ENCODE measurements around the gene MTHFSD. TPM values are rescaled to one million over a fixed set of nuclear protein-coding genes. Genes with fewer than 3 reads are reported as not detected.

MTHFSD gene
- total RNA-seq, 1 donor: 14.7 TPM

DNA sequence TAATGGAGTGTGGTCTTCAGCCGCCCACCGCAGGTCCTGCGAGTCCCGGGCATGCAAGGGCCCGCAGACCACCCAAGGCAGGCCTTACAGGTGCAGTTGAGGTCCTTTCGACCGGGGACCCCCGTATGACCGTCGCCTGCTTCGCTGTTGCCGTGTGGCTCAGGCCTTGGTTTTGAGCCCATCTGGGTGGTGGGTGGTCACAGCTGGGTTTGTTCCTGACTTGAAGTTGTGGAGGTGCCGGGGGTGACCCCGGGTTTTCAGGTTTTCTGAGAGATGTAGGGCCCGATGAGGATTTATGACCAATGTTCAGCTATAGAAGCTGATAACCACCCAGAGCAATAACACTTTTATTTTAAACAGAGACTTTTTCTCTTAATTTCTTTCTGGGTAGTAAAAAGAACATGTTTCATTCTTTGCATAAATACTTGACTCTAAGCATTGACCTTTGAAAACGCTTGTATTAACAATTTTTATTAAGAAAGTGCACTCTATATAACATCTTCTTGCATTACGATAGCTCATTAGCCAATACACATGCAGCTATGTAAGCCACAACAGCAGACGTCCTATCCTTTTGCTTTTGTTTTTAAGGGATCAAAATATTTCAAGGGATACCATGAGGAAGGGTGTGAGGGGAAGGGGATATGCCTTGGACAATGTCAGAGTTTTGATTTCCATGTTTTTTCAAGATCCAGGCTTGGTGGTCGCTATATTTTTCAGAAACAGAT lies 25.2 kb upstream of the MTHFSD start:
- peak overlapping the region; percentile 36 for H3K4me3 ChIP-seq (ENCODE audit: low read depth, low read length)
- no peak for DNase-seq (ENCODE audit: low read depth)
- TF ChIP-seq, protein P1, sequence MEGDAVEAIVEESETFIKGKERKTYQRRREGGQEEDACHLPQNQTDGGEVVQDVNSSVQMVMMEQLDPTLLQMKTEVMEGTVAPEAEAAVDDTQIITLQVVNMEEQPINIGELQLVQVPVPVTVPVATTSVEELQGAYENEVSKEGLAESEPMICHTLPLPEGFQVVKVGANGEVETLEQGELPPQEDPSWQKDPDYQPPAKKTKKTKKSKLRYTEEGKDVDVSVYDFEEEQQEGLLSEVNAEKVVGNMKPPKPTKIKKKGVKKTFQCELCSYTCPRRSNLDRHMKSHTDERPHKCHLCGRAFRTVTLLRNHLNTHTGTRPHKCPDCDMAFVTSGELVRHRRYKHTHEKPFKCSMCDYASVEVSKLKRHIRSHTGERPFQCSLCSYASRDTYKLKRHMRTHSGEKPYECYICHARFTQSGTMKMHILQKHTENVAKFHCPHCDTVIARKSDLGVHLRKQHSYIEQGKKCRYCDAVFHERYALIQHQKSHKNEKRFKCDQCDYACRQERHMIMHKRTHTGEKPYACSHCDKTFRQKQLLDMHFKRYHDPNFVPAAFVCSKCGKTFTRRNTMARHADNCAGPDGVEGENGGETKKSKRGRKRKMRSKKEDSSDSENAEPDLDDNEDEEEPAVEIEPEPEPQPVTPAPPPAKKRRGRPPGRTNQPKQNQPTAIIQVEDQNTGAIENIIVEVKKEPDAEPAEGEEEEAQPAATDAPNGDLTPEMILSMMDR (IDR thresholded peaks at IDR 0.05; ENCODE audit: insufficient read depth, low read depth, low read length): no peak

DNA sequence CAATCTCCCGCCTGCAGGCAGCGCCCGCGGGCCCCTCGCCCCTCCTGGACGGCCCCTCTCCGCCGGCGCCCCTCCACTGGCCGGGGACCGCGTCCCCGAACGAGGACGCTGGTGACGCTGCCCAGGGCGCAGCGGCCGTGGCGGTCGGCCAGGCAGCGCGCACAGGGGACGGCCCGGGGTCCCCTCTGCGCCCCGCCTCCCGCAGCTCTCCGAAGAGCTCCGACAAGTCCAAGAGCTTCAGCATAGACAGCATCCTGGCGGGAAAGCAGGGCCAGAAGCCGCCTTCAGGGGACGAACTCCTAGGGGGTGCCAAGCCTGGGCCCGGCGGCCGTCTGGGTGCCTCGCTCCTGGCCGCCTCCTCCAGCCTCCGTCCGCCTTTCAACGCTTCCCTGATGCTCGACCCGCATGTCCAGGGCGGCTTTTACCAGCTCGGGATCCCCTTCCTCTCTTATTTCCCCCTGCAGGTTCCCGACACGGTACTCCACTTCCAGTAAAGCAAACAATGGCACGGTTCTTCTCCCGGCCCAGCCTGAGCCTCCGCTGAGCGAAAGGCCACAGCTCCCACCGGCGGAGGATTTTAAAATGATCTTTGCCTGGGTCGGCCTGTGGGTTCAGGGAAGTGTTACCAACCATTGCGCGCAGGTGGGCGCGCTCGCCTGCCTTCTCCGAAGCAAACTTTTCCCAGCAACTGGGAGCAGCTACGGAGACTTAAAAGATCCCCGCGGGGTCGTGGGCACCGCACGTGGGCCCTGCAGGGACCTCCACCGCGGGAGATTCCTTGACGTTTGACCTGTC lies 24.4 kb upstream of the MTHFSD start:
- H3K4me3 ChIP-seq (ENCODE audit: low read depth, low read length): peak overlapping the region; percentile 36
- TF ChIP-seq, protein P1 (IDR thresholded peaks at IDR 0.05; ENCODE audit: insufficient read depth, low read depth, low read length): no peak
- DNase-seq (ENCODE audit: low read depth): no peak

DNA sequence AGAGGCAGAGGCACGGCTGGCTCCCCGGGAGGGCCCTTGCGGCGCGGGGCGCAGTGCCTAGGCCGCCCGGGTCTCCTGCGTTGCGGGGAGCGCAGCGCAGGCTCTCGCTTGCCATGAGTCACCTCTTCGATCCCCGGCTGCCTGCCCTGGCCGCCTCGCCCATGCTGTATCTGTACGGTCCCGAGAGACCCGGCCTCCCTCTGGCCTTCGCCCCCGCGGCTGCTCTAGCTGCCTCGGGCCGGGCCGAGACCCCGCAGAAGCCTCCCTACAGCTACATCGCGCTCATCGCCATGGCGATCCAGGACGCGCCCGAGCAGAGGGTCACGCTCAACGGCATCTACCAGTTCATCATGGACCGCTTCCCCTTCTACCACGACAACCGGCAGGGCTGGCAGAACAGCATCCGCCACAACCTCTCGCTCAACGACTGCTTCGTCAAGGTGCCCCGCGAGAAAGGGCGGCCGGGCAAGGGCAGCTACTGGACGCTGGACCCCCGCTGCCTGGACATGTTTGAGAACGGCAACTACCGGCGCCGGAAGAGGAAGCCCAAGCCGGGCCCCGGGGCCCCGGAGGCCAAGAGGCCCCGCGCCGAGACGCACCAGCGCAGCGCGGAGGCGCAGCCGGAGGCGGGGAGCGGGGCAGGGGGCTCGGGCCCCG lies 23.7 kb upstream of the MTHFSD start:
- peak; percentile 64 for DNase-seq (ENCODE audit: low read depth)
- H3K4me3 ChIP-seq (ENCODE audit: low read depth, low read length): peak overlapping the region; percentile 43
- TF ChIP-seq, protein P1 (IDR thresholded peaks at IDR 0.05; ENCODE audit: insufficient read depth, low read depth, low read length): no peak

DNA sequence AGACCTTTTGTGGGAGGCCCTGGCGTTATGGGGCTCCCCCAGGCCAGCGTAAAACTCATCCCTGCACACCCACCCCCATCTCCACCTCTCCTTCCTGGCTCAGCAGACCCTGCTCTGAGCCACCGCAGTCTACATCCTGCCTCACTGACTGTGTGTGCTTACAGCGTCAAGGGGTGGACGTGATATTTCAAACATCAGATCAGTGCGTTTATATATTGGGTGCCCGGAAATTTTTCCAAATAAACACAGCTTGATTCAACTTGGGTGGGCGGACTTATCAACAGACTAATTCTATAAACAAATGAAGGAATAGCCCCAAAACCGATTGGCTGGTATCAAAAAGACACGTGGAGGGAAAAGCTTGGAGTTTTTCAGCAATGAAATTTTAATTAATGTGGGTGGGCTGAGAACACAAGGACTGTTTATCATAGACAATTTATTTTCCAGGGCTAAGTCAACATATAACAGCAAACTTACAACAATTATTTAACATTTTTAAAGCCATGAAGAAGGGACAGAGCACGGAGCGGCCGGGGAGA lies 23.1 kb upstream of the MTHFSD start, which contains the start of gene FOXL1:
FOXL1 (plus strand) TSS at position 489 of the 539 bp plus-strand sequence. CDS start 175 bp downstream, outside the sequence.
- TF ChIP-seq, protein P1 (IDR thresholded peaks at IDR 0.05; ENCODE audit: insufficient read depth, low read depth, low read length): no peak
- peak within 1 kb of the TSS; percentile 72 for H3K4me3 ChIP-seq (ENCODE audit: low read depth, low read length)
- peak; percentile 91 for DNase-seq (ENCODE audit: low read depth)

DNA sequence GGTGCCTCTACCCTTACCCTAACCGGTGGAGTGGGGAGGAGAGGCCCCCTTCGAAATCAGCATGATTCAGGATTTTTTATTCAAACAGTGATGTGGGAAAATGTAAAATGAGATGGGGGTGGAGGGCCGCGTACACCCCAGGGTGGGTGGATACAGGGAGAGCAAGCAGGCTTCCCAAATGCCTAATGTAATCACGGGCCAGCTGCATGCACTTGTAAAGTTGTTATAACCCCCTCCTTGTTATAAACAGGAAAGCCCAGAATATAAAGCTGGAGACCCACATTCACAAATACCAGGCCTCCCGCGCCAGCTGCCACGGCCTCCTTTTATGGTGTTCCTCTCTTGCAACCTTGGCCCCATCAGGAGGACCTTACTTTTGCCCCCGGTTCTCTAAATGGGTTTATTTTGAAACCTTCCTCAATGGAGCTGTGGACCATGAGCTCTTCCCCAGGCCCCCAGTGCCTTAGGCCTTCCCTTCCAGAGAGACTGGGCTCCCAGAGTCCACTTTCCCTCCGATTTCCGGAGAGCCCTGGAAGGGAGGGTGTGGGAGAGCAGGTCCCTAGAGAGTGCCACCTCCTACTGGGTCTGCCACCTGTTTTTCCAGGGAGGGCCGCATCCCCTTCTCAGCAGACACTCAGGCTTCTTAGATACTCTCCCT lies 22.4 kb upstream of the MTHFSD start:
- H3K4me3 ChIP-seq (ENCODE audit: low read depth, low read length): peak overlapping the region; percentile 72
- TF ChIP-seq, protein P1 (IDR thresholded peaks at IDR 0.05; ENCODE audit: insufficient read depth, low read depth, low read length): no peak
- peak; percentile 90 for DNase-seq (ENCODE audit: low read depth)
